Panc1 (cell line): ENCODE results near the gene STAP1.

Experiments
- POLR2AphosphoS5 ChIP-seq: IDR thresholded peaks from 2 replicates; pipeline ENCODE4 v1.6.1; 2012; ENCODE audit warnings: mild to moderate bottlenecking, low read depth, low read length, moderate library complexity
- REST ChIP-seq, 2 experiments: IDR thresholded peaks; 2 replicates each; pipeline ENCODE4 v1.6.1; 2011 to 2012; ENCODE audit warnings: low read depth in 2 of 2, control low read depth in 1 of 2, low read length in 1 of 2, mild to moderate bottlenecking in 1 of 2, moderate library complexity in 1 of 2; ENCODE audit not compliant: insufficient read depth in 1 of 2
- TF ChIP-seq, protein P1 (sequence below): fragments of 450-650 bp; IDR thresholded peaks from 2 replicates; pipeline ENCODE4 v1.5.1; 2017; ENCODE audit warnings: mild to moderate bottlenecking

DNA sequence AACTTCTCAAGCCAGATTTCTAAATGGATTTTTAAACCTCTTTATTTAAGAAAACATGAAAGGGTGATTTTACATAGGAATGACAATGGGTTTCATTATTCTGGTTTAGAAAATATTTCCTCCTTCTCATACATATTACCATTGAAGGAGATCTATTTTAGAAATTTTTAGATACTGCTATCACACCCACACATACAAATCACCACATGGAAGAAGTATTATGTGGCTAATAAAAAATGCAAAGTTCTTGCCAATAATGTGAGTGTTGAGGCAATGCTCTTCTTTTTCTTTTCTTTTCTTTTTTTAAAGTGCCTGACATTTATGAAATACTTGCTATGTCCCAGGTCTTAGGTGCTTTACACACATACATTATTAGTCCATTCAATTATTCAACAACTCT lies 6.8 kb downstream of the STAP1 start:
- no peak for TF ChIP-seq POLR2AphosphoS5
- TF ChIP-seq, protein P1, sequence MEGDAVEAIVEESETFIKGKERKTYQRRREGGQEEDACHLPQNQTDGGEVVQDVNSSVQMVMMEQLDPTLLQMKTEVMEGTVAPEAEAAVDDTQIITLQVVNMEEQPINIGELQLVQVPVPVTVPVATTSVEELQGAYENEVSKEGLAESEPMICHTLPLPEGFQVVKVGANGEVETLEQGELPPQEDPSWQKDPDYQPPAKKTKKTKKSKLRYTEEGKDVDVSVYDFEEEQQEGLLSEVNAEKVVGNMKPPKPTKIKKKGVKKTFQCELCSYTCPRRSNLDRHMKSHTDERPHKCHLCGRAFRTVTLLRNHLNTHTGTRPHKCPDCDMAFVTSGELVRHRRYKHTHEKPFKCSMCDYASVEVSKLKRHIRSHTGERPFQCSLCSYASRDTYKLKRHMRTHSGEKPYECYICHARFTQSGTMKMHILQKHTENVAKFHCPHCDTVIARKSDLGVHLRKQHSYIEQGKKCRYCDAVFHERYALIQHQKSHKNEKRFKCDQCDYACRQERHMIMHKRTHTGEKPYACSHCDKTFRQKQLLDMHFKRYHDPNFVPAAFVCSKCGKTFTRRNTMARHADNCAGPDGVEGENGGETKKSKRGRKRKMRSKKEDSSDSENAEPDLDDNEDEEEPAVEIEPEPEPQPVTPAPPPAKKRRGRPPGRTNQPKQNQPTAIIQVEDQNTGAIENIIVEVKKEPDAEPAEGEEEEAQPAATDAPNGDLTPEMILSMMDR, result no peak
- TF ChIP-seq REST (IDR thresholded peaks at IDR 0.05; ENCODE audit: insufficient read depth in 1 of 2, low read depth in 2 of 2, low read length in 1 of 2), result no peak
